HG02884 (cell line): ENCODE results near the gene PDK2.

ENCODE experiments used
- ATAC-seq: cut with Tn5 transposase; IDR thresholded peaks from one replicate; pipeline ENCODE4 v1.9.1; 2021; ENCODE audit warnings: mild to moderate bottlenecking, moderate library complexity; ENCODE audit not compliant: unreplicated experiment

Gene PDK2

GRCh38 chr17:50098583-50098982, 3.4 kb downstream of the PDK2 start:
- no peak for ATAC-seq

GRCh38 chr17:50099003-50099402, 3.9 kb downstream of the PDK2 start:
- no peak for ATAC-seq

DNA sequence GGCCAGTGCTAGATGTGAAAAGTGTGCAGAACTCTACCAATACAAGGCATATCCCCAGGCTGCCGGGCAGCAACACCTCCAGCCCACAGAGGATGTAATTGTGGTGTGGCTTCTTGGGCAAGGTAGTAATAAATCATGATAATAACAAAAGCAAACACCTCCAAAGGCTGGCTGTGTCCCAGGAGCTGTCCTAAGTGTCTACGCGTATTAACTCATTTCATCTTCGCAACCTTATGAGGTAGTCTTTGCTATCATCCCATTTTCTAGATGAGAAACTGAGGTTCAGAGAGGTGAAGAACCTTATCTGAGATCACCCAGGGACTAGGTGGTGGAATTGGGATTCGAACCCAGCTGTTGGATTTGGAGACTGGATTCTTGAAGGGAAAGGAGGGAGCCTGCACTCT, 5.3 kb downstream of the PDK2 start:
- no peak for ATAC-seq

GRCh38 chr17:50100921-50101345, 5.8 kb downstream of the PDK2 start:
- no peak for ATAC-seq

- no peak for ATAC-seq
These were observed 6.4 kb downstream of the PDK2 start for GRCh38 chr17:50101346-50102163.

DNA sequence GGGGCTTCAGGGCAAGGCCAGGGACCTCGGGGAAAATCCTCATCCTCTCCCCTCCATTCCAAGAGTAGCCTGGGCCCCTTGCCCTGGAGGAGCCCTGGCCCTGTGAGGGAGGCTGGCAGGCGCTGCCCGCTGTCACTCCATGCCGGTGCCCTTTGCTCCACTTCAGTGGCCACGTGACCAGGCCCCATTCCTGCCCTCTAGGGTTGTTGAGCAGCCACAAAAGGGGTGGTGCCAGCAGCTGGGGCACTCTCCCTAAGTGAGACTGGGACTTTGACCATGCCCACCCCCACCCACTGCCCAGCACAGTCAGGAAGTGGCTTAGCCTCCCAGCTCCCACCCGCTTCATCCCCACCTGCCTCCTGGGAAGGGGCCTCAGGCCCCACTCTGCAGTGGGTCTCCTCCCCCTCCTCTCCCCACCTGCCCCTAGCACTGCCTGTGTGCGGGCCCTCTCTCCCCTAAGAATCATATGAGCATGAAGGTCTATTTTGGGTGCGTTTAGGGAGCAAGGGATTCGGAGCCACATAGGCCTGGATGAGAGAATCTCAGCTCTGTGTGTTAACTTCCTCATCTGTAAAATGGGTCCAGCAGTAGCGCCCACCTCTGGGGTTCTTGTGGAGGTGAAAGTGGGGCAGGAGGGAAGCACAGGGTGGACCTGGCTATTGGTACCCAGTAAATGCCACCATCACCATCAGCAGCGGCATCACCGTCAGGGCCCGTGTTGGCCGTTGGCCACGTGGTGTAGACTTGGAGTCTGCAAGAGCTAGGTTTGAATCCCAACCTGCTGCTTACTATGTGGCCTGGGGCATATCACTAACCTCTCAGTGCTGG, 7.2 kb downstream of the PDK2 start:
- no peak for ATAC-seq

GRCh38 chr17:50103252-50103651, 8.1 kb downstream of the PDK2 start:
- ATAC-seq = no peak

DNA sequence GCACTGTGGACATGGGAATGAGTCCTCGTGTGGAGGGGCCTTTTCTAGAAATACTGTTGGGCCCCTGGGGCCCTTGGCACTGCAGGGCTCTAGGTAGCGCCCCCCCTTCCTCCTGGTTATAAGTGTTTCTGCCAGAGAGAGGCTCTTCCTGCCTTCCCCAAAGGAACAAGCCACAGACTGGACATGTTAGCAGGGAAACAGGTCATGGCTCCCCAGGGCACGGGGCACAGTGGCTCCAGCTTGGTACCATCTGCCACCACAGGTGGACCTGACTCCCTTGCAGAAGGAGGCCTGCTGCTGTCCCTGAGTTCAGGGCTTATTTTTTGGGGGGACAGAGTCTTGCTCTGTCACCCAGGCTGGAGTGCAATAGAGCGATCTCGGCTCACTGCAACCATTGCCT, 8.8 kb downstream of the PDK2 start:
- ATAC-seq = no peak

- ATAC-seq = no peak
These were observed 10.7 kb downstream of the PDK2 start for GRCh38 chr17:50105811-50106210.

- no peak for ATAC-seq
These were observed 11.4 kb downstream of the PDK2 start for GRCh38 chr17:50106393-50107131.

DNA sequence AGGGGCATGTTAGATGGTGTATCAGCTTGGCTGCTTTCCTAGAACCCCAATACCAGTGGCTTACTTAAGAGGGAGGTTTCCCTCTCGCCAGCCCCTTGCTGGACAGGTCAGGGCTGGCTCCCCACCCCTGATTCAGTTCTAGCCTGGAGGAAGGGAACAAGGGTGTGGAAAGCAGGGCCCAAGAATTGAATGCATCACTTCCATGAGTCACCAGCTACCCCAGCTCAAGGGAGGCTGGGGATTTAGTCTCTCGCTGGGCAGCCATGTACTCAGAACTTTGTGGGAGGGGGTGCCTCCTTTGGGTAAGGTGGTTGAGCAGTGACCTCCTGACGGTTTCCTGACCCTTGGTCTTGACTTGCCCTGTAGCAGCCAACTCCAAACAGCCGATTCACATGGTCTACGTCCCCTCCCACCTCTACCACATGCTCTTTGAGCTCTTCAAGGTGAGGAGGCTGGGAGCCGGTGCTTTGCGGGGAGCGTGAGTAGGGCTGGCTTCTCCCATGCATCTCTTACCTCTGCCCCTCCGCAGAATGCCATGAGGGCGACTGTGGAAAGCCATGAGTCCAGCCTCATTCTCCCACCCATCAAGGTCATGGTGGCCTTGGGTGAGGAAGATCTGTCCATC, 12.8 kb downstream of the PDK2 start:
- no peak for ATAC-seq

GRCh38 chr17:50108556-50108955, 13.4 kb downstream of the PDK2 start:
- ATAC-seq = no peak

GRCh38 chr17:50109207-50109606, 14.1 kb downstream of the PDK2 start:
- no peak for ATAC-seq

- no peak for ATAC-seq
These were observed 14.6 kb downstream of the PDK2 start for GRCh38 chr17:50109785-50110184.

GRCh38 chr17:50110591-50111349, 15.6 kb downstream of the PDK2 start:
- ATAC-seq = no peak

DNA sequence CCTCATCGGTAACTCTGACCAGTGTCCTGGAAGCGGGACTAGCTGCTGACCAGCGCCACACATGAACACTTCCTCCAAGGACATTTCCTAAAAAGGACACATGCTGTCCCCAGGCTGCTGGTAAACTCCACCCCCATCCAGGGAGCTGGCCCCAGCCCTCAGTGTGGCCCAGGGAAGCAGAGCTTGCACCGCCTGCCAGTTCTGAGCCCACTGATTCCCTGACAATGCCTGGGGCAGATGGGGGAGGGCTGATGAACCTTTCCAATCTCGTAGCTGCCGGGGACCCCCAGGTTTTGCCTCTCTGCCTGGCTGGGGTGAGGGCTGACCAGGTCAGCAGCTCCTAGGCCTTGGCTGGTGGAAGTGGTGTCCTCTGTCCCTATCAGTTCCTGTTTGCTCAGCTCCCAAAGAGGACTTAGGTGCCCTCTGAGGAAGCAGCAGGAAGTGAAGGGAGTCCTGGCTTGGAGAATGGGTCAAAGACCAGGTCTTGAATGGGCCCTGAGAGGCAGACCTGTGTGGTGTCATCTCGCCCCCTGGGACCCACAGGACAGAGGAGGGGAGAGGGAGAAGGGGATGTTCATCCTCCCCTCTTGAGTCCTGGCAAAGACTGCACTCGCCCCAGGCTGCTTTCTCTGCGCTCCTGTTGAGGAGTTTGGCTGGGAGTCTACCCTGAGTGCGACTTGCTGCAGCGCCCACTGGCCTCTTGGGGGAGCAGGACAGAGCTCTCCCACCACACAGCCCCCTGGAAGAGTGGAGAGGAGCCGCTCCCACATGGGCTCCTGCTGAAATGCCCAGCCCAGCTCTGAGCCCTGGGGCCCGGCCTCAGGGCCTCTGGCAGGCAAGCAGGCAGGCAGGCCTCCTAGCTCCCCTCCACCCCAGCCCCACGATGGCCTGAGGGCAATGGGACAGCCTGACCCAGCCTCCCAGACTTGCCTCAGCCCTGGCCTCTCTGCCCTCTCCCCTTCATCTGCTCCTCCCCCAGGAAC, 16.8 kb downstream of the PDK2 start:
- ATAC-seq = no peak

DNA sequence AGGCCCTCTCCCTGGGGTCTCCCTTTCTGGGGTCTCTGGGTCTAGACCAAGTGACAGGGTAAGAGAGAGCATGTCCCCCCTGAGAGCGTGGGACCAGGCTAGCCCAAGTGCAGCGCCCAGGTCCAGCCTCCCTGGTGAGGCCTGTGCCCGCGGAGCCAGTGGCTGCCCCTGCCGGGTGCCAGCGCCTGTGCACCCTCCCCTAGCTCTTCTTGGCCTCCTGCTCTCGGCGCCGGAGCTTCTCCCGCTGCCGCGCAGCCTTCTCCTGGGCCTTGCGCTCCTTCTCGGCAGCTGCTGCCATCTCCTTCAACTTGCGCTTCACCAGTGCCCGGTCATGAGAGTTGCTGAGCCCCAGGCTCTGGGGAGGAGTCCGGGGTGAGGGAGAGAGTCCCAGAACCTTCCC, 17.5 kb downstream of the PDK2 start:
- no peak for ATAC-seq

GRCh38 chr17:50113624-50114320, 18.6 kb downstream of the PDK2 start:
- no peak for ATAC-seq
